ENCODE results near the gene HDDC2. TPM values are rescaled to one million over a fixed set of nuclear protein-coding genes. Genes with fewer than 3 reads are reported as not detected.

The HDDC2 gene
- total and polyA plus RNA-seq, 9 of the 15 experiments (the other 6 are each of a cell fraction or from before 2014, with no cell fraction given), result 194 to 632 (median 294) TPM

DNA sequence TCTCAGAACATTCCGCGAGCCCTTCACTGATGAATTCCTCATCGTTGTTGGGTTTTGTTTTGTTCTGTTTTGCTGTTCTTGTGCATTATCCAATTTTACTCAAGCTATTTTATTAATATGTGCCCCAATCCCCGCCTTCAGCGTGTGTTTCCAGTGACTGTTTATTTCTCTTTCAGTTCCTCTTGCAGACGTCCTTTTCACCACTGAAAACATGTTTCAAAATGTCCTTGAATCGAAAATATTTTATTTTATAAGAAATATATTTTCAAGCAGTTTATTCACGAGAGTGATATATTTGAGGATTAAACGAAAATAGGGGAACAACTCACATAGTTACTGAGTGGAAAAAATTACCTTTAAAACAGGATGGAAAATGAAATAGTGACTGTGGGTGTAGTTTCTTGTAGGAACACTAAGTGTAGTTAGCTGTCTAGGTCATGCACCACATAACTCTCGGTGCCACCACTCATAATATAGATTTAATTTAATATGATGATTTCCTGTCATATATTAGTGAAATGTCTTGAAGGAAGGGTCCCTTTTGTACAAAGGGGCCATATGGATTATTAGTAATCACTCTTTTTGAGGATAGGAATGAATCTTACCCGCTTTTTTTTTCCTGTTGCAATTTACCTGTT lies 45.3 kb upstream of the HDDC2 start:
- H3K9me3 ChIP-seq (replicated peaks; ENCODE audit: control insufficient read depth, insufficient read depth, low read depth, low read length), result no peaks in the 10 kb centered on the region
- DNase-seq (ENCODE audit: extremely low read depth in 1 of 4, low spot score in 3 of 4) (no peak), FAIRE-seq (no peak), ATAC-seq (no peak)
- ChIA-PET CTCF (ENCODE audit: low intra/inter-chr PET ratio) (no interaction called here), POLR2A (interaction anchor here (1.3 kb wide), 1 partner anchor 11 kb away, joined by 5 read pairs; no protein-coding TSS in a partner anchor)
- in situ Hi-C loops (cut with MboI) (no loop called here), intact Hi-C loops (cut with micrococcal nuclease) (no loop called here)
- no peak overlapping the region for H3K27ac ChIP-seq (ENCODE audit: extremely low read depth, low read depth, low read length)
- H3K79me2 ChIP-seq (ENCODE audit: control insufficient read depth, insufficient read depth, low read length), result no peaks in the 10 kb centered on the region
- peaks cover 8 to 18% of the 10 kb centered on the region in 2 experiments for H3K27me3 ChIP-seq (ENCODE audit: control insufficient read depth in 2 of 2, insufficient read depth in 2 of 2, low read length in 2 of 2)
- no peaks in the 10 kb centered on the region for H3K4me1 ChIP-seq (replicated peaks in 1 of 2; ENCODE audit: control insufficient read depth in 2 of 2, insufficient read depth in 2 of 2, low read length in 2 of 2)
- H4K20me1 ChIP-seq (replicated peaks; ENCODE audit: control insufficient read depth, insufficient read depth, low read length), result no peaks in the 10 kb centered on the region
- no peak overlapping the region for H3K4me3 ChIP-seq
- no peaks in the 10 kb centered on the region for H3K9me1 ChIP-seq (ENCODE audit: control insufficient read depth, insufficient read depth, low read length)
- TF ChIP-seq MCM5 (IDR thresholded peaks at IDR 0.05; ENCODE audit: low read depth), result no peak
- TF ChIP-seq ARID1B (IDR thresholded peaks at IDR 0.05), result no peak
- no peak for TF ChIP-seq HDAC6 (IDR thresholded peaks at IDR 0.05; ENCODE audit: low read depth, low read length)
- no peak for TF ChIP-seq CBX3 (IDR thresholded peaks at IDR 0.05; ENCODE audit: borderline replicate concordance in 1 of 2, low read length in 2 of 2)
- no peak for TF ChIP-seq CEBPG (CRISPR knock-in tag; IDR thresholded peaks at IDR 0.05)
- TF ChIP-seq CEBPG (tag; conservative IDR thresholded peaks at IDR 0.05 in 1 of 2, IDR thresholded peaks at IDR 0.05 in 1 of 2), result no peak
- no peak for TF ChIP-seq BRF1 (IDR thresholded peaks at IDR 0.05; ENCODE audit: borderline replicate concordance, extremely low read depth, insufficient read length)
- TF ChIP-seq ZNF561 (CRISPR knock-in tag; conservative IDR thresholded peaks at IDR 0.05), result no peak
- no peak for TF ChIP-seq EGR1 (conservative IDR thresholded peaks at IDR 0.05)
- TF ChIP-seq HDAC3 (IDR thresholded peaks at IDR 0.05; ENCODE audit: borderline replicate concordance, partially characterized antibody), result no peak
- no peak for TF ChIP-seq ZBTB7A (IDR thresholded peaks at IDR 0.05; ENCODE audit: borderline replicate concordance, control insufficient read depth, low read depth, low read length)
- TF ChIP-seq, protein P1, sequence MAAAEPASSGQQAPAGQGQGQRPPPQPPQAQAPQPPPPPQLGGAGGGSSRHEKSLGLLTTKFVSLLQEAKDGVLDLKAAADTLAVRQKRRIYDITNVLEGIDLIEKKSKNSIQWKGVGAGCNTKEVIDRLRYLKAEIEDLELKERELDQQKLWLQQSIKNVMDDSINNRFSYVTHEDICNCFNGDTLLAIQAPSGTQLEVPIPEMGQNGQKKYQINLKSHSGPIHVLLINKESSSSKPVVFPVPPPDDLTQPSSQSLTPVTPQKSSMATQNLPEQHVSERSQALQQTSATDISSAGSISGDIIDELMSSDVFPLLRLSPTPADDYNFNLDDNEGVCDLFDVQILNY (CRISPR knock-in tag; IDR thresholded peaks at IDR 0.05), result no peak
- TF ChIP-seq, protein P2, sequence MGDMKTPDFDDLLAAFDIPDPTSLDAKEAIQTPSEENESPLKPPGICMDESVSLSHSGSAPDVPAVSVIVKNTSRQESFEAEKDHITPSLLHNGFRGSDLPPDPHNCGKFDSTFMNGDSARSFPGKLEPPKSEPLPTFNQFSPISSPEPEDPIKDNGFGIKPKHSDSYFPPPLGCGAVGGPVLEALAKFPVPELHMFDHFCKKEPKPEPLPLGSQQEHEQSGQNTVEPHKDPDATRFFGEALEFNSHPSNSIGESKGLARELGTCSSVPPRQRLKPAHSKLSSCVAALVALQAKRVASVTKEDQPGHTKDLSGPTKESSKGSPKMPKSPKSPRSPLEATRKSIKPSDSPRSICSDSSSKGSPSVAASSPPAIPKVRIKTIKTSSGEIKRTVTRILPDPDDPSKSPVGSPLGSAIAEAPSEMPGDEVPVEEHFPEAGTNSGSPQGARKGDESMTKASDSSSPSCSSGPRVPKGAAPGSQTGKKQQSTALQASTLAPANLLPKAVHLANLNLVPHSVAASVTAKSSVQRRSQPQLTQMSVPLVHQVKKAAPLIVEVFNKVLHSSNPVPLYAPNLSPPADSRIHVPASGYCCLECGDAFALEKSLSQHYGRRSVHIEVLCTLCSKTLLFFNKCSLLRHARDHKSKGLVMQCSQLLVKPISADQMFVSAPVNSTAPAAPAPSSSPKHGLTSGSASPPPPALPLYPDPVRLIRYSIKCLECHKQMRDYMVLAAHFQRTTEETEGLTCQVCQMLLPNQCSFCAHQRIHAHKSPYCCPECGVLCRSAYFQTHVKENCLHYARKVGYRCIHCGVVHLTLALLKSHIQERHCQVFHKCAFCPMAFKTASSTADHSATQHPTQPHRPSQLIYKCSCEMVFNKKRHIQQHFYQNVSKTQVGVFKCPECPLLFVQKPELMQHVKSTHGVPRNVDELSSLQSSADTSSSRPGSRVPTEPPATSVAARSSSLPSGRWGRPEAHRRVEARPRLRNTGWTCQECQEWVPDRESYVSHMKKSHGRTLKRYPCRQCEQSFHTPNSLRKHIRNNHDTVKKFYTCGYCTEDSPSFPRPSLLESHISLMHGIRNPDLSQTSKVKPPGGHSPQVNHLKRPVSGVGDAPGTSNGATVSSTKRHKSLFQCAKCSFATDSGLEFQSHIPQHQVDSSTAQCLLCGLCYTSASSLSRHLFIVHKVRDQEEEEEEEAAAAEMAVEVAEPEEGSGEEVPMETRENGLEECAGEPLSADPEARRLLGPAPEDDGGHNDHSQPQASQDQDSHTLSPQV (IDR thresholded peaks at IDR 0.05), result no peak
- no peak for TF ChIP-seq CBFA2T2 (conservative IDR thresholded peaks at IDR 0.05)
- TF ChIP-seq CBFB (CRISPR knock-in tag; IDR thresholded peaks at IDR 0.05), result no peak
- TF ChIP-seq, protein P3, sequence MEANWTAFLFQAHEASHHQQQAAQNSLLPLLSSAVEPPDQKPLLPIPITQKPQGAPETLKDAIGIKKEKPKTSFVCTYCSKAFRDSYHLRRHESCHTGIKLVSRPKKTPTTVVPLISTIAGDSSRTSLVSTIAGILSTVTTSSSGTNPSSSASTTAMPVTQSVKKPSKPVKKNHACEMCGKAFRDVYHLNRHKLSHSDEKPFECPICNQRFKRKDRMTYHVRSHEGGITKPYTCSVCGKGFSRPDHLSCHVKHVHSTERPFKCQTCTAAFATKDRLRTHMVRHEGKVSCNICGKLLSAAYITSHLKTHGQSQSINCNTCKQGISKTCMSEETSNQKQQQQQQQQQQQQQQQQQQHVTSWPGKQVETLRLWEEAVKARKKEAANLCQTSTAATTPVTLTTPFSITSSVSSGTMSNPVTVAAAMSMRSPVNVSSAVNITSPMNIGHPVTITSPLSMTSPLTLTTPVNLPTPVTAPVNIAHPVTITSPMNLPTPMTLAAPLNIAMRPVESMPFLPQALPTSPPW (CRISPR knock-in tag; IDR thresholded peaks at IDR 0.05), result no peak
- TF ChIP-seq FOXJ2 (tag; IDR thresholded peaks at IDR 0.05), result no peak
- no peak overlapping the region for H3K9ac ChIP-seq (ENCODE audit: insufficient read depth in 1 of 2, low read depth in 2 of 2, low read length in 2 of 2)
- BruUV-seq (replicated peaks), result no TSS peak
- under 1% methylated on average over 11 of the region's 11 CpGs for WGBS (ENCODE audit: insufficient coverage, low coverage, missing lambda C conversion rate)
- H2AFZ ChIP-seq (ENCODE audit: low read depth, low read length), result no peak overlapping the region
- H3K36me3 ChIP-seq (ENCODE audit: control insufficient read depth, insufficient read depth, low read length), result no peaks in the 10 kb centered on the region
- H3K4me2 ChIP-seq (ENCODE audit: insufficient read depth, low read length), result no peak overlapping the region
